Epidermal melanocyte (primary cell): ENCODE results near the gene SHOX.
"Not testable (repeated sequence)": the region's sequence is repeated elsewhere in the genome, so short reads cannot be mapped to it uniquely, and the experiment has no call there.

Source experiments
- DNase-seq: peaks from one replicate; pipeline ENCODE4 v3.0.0; 2011; ENCODE audit warnings: low spot score; ENCODE audit not compliant: insufficient read length

Gene SHOX

DNA sequence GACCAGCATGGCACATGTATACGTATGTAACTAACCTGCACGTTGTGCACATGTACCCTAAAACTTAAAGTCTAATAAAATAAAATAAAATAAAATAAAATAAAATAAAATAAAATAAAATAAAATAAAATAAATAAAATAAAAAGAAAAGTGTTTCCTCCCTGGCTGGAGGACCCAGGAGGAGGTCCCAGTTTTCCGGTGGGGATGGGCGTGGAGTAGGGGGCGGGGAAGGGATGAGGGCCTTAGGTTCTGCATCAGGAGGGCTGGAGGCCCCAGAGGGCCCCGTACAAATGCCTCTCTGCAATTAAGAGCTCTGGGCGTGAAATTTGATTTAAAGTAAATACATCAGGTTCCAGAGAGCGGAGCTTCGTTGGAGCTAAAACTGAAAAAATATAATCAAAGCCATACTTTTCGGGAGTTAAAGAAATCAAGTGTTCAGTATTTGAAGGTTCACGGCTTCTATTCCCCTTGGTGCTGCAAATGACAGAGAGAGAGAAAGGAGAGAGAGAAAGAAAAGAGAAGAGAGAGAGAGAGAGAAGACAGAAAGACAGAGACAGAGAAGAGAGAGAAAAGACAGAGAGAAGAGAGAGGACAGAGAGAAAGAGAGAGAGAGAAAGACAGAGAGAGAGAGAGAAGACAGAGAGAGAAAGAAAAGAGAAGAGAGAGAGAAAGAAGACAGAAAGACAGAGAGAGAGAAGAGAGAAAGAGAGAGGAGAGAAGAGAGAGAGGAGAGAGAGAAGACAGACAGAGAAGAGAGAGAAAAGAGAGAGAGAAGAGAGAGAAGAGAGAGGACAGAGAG is 8.7 kb upstream of the SHOX start:
- no peak for DNase-seq

GRCh38 chrX:622802-623201 is 7.8 kb upstream of the SHOX start:
- not testable (repeated sequence) for DNase-seq

DNA sequence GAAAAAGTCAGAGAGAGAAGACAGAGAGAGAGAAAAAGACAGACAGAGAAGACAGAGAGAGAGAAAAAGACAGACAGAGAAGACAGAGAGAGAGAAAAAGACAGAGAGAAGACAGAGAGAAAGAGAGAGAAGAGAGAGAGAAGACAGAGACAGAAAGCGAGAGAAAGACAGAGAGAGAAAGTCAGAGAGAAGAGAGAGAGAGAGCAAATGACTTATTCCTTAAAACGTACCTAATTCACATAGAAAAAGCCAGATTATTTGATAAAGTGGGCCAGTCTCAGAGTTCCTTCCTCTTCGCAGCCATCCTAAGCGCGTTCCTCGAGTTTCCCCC is 7.4 kb upstream of the SHOX start:
- DNase-seq: no peak

GRCh38 chrX:623599-624315 is 6.8 kb upstream of the SHOX start:
- no peak for DNase-seq

GRCh38 chrX:625137-625691 is 5.4 kb upstream of the SHOX start:
- DNase-seq: no peak

DNA sequence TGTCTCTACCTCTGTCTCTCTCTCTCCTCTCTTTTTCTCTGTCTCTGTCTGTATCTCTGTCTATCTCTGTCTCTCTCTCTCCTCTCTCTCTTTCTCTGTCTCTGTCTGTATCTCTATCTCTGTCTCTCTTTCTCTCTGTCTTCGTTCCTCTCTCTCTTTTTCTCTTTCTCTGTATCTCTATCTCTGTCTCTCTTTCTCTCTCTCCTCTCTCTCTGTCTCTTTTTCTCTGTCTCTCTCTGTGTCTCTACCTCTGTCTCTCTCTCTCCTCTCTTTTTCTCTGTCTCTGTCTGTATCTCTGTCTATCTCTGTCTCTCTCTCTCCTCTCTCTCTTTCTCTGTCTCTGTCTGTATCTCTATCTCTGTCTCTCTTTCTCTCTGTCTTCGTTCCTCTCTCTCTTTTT is 4.5 kb upstream of the SHOX start:
- not testable (repeated sequence) for DNase-seq

DNA sequence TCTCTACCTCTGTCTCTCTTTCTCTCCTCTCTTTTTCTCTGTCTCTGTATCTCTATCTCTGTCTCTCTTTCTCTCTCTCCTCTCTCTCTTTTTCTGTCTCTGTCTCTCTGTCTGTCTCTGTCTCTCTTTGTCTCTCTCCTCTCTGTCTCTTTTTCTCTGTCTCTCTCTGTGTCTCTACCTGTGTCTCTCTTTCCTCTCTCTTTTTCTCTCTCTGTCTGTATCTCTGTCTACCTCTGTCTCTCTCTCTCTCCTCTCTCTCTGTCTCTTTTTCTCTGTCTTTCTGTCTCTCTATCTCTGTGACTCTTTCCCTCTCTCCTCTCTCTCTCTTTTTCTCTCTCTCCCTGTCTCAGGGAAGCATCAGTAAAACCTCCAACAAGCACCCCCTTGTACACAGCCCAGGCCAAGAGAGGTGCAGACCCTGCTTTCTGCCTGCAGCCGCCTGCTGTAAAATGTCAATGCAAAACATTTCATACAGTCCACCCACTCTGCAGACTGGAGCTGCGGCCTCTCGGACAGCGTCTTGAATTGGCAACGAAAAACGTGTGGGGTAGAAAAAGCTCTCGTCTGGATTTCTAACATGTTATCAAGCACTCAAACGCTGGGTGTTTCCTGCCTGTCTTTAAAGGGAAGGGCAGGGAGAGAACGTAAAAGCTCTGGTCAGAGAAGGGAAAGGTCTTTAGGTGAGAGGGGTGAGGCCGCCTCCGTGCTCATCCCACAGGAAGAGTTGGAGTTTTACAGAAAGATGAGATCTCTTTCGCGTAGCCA is 3.7 kb upstream of the SHOX start:
- DNase-seq: no peak

GRCh38 chrX:627510-627981 is 3.0 kb upstream of the SHOX start:
- no peak for DNase-seq

GRCh38 chrX:627995-628394 is 2.6 kb upstream of the SHOX start:
- no peak for DNase-seq

- no peak for DNase-seq
Observed at GRCh38 chrX:629230-630006, 1.2 kb upstream of the SHOX start.

GRCh38 chrX:630007-630611 is 482 bp upstream of the SHOX start:
- DNase-seq: no peak

GRCh38 chrX:631802-632365 is 1.3 kb downstream of the SHOX start:
- no peak for DNase-seq

GRCh38 chrX:632366-633042 is 1.9 kb downstream of the SHOX start:
- DNase-seq: no peak

- DNase-seq: no peak
Observed at GRCh38 chrX:633043-633984, 2.7 kb downstream of the SHOX start.

GRCh38 chrX:633985-634958 is 3.7 kb downstream of the SHOX start:
- no peak for DNase-seq

DNA sequence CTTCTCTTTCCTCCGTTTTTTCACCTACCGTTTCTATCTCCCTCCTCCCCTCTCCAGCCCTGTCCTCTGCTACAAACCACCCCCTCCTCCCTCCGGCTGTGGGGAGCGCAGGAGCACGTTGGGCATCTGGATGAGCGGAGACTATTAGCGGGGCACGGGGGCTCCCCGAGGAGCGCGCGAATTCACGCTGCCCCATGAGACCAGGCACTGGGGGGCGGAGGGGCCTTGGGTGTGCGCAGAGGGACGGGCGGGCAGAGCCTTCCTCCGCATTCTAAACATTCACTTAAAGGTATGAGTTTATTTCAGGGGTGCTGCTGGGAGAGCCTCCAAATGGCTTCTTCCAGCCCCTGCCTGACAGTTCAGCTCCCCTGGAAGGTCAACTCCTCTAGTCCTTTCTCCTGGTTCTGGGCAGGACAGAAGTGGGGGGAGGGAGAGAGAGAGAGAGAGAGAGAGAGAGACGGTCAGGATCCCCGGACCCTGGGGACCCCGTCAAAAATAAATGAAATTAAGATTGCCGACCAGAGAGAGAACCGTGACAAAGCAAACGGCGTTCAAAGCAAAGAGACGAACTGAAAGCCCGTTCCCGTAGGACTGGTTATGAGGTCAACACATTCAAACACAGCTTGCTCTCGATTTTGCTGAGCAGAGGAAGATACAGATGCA is 5.0 kb downstream of the SHOX start:
- DNase-seq: no peak
